ENCODE measurements around the gene ARGLU1.
A peak's percentile ranks its signal among the peaks of the same experiment; 100 is the strongest.

The ARGLU1 gene

GRCh38 chr13:106537521-106537920 lies 30.4 kb downstream of the ARGLU1 start:
- Histone ChIP-seq H3K27ac (ENCODE audit: low read length) (no peak overlapping the region), H3K4me1 (ENCODE audit: control insufficient read depth, low read depth, low read length) (peaks cover 10% of the 10 kb centered on the region), H3K27me3 (ENCODE audit: control insufficient read depth, insufficient read depth, low read length) (peaks cover 17% of the 10 kb centered on the region), H3K4me3 (ENCODE audit: low read length) (no peak overlapping the region), H3K36me3 (ENCODE audit: control insufficient read depth, low read depth, low read length) (peaks cover 22% of the 10 kb centered on the region), H3K9me3 (ENCODE audit: control insufficient read depth, low read depth, low read length) (no peaks in the 10 kb centered on the region), H3K9ac (ENCODE audit: low read length) (no peak overlapping the region)

GRCh38 chr13:106536244-106537034 lies 31.5 kb downstream of the ARGLU1 start:
- no peak overlapping the region for H3K27ac ChIP-seq (ENCODE audit: low read length)
- H3K9me3 ChIP-seq (ENCODE audit: control insufficient read depth, low read depth, low read length) = no peaks in the 10 kb centered on the region
- peaks cover 21% of the 10 kb centered on the region for H3K4me1 ChIP-seq (ENCODE audit: control insufficient read depth, low read depth, low read length)
- H3K27me3 ChIP-seq (ENCODE audit: control insufficient read depth, insufficient read depth, low read length) = peaks cover 28% of the 10 kb centered on the region
- H3K36me3 ChIP-seq (ENCODE audit: control insufficient read depth, low read depth, low read length) = peaks cover 12% of the 10 kb centered on the region
- H3K4me3 ChIP-seq (ENCODE audit: low read length) = peak overlapping the region; percentile 70
- H3K9ac ChIP-seq (ENCODE audit: low read length) = no peak overlapping the region

GRCh38 chr13:106535552-106536243 lies 32.2 kb downstream of the ARGLU1 start, which contains the start of gene EFNB2:
Gene EFNB2 (minus strand): TSS chr13:106535662. CDS start chr13:106534964, 698 bp downstream.
- Histone ChIP-seq H3K4me1 (ENCODE audit: control insufficient read depth, low read depth, low read length) (peaks cover 28% of the 10 kb centered on the region), H3K36me3 (ENCODE audit: control insufficient read depth, low read depth, low read length) (peaks cover 4% of the 10 kb centered on the region), H3K9me3 (ENCODE audit: control insufficient read depth, low read depth, low read length) (no peaks in the 10 kb centered on the region), H3K4me3 (ENCODE audit: low read length) (peak within 1 kb of the TSS; percentile 94), H3K27ac (ENCODE audit: low read length) (no peak within 1 kb of the TSS), H3K27me3 (ENCODE audit: control insufficient read depth, insufficient read depth, low read length) (peaks cover 36% of the 10 kb centered on the region), H3K9ac (ENCODE audit: low read length) (peak within 1 kb of the TSS; percentile 46)

GRCh38 chr13:106534639-106535551 lies 33.0 kb downstream of the ARGLU1 start:
- Histone ChIP-seq H3K27me3 (ENCODE audit: control insufficient read depth, insufficient read depth, low read length) (peaks cover 37% of the 10 kb centered on the region), H3K4me1 (ENCODE audit: control insufficient read depth, low read depth, low read length) (peaks cover 36% of the 10 kb centered on the region), H3K27ac (ENCODE audit: low read length) (no peak overlapping the region), H3K9me3 (ENCODE audit: control insufficient read depth, low read depth, low read length) (no peaks in the 10 kb centered on the region), H3K9ac (ENCODE audit: low read length) (peak overlapping the region; percentile 46), H3K36me3 (ENCODE audit: control insufficient read depth, low read depth, low read length) (no peaks in the 10 kb centered on the region), H3K4me3 (ENCODE audit: low read length) (peak overlapping the region; percentile 94)

- Histone ChIP-seq H3K27ac (ENCODE audit: low read length) (no peak overlapping the region), H3K9me3 (ENCODE audit: control insufficient read depth, low read depth, low read length) (no peaks in the 10 kb centered on the region), H3K9ac (ENCODE audit: low read length) (peak overlapping the region; percentile 46), H3K4me1 (ENCODE audit: control insufficient read depth, low read depth, low read length) (peaks cover 45% of the 10 kb centered on the region), H3K4me3 (ENCODE audit: low read length) (peak overlapping the region; percentile 94), H3K36me3 (ENCODE audit: control insufficient read depth, low read depth, low read length) (no peaks in the 10 kb centered on the region), H3K27me3 (ENCODE audit: control insufficient read depth, insufficient read depth, low read length) (peaks cover 42% of the 10 kb centered on the region)
Measured at GRCh38 chr13:106533943-106534638, 33.8 kb downstream of the ARGLU1 start.

GRCh38 chr13:106533101-106533942 lies 34.6 kb downstream of the ARGLU1 start:
- peak overlapping the region; percentile 94 for H3K4me3 ChIP-seq (ENCODE audit: low read length)
- peaks cover 52% of the 10 kb centered on the region for H3K4me1 ChIP-seq (ENCODE audit: control insufficient read depth, low read depth, low read length)
- peaks cover 42% of the 10 kb centered on the region for H3K27me3 ChIP-seq (ENCODE audit: control insufficient read depth, insufficient read depth, low read length)
- H3K9ac ChIP-seq (ENCODE audit: low read length) = peak overlapping the region; percentile 46
- no peak overlapping the region for H3K27ac ChIP-seq (ENCODE audit: low read length)
- no peaks in the 10 kb centered on the region for H3K36me3 ChIP-seq (ENCODE audit: control insufficient read depth, low read depth, low read length)
- no peaks in the 10 kb centered on the region for H3K9me3 ChIP-seq (ENCODE audit: control insufficient read depth, low read depth, low read length)

GRCh38 chr13:106532111-106532929 lies 35.6 kb downstream of the ARGLU1 start:
- Histone ChIP-seq H3K27ac (ENCODE audit: low read length) (no peak overlapping the region), H3K9ac (ENCODE audit: low read length) (peak overlapping the region; percentile 46), H3K36me3 (ENCODE audit: control insufficient read depth, low read depth, low read length) (no peaks in the 10 kb centered on the region), H3K9me3 (ENCODE audit: control insufficient read depth, low read depth, low read length) (no peaks in the 10 kb centered on the region), H3K4me1 (ENCODE audit: control insufficient read depth, low read depth, low read length) (peaks cover 59% of the 10 kb centered on the region), H3K4me3 (ENCODE audit: low read length) (peak overlapping the region; percentile 94), H3K27me3 (ENCODE audit: control insufficient read depth, insufficient read depth, low read length) (peaks cover 42% of the 10 kb centered on the region)

- H3K36me3 ChIP-seq (ENCODE audit: control insufficient read depth, low read depth, low read length) = no peaks in the 10 kb centered on the region
- H3K27me3 ChIP-seq (ENCODE audit: control insufficient read depth, insufficient read depth, low read length) = peaks cover 42% of the 10 kb centered on the region
- no peak overlapping the region for H3K27ac ChIP-seq (ENCODE audit: low read length)
- H3K4me3 ChIP-seq (ENCODE audit: low read length) = peak overlapping the region; percentile 94
- peaks cover 69% of the 10 kb centered on the region for H3K4me1 ChIP-seq (ENCODE audit: control insufficient read depth, low read depth, low read length)
- no peaks in the 10 kb centered on the region for H3K9me3 ChIP-seq (ENCODE audit: control insufficient read depth, low read depth, low read length)
- no peak overlapping the region for H3K9ac ChIP-seq (ENCODE audit: low read length)
Measured at GRCh38 chr13:106530980-106531481, 36.9 kb downstream of the ARGLU1 start.

GRCh38 chr13:106530171-106530851 lies 37.6 kb downstream of the ARGLU1 start:
- Histone ChIP-seq H3K27me3 (ENCODE audit: control insufficient read depth, insufficient read depth, low read length) (peaks cover 42% of the 10 kb centered on the region), H3K9me3 (ENCODE audit: control insufficient read depth, low read depth, low read length) (no peaks in the 10 kb centered on the region), H3K4me1 (ENCODE audit: control insufficient read depth, low read depth, low read length) (peaks cover 76% of the 10 kb centered on the region), H3K27ac (ENCODE audit: low read length) (no peak overlapping the region), H3K36me3 (ENCODE audit: control insufficient read depth, low read depth, low read length) (no peaks in the 10 kb centered on the region), H3K4me3 (ENCODE audit: low read length) (peak overlapping the region; percentile 94), H3K9ac (ENCODE audit: low read length) (no peak overlapping the region)

Data from iPS-18a (cell line).